ENCODE results near the gene IFIT3. TPM values are rescaled to one million over a fixed set of nuclear protein-coding genes. Genes with fewer than 3 reads are reported as not detected.

Gene IFIT3
- total RNA-seq, 2 donors from 2014 or later, result 2.3 to 3.9 TPM

DNA sequence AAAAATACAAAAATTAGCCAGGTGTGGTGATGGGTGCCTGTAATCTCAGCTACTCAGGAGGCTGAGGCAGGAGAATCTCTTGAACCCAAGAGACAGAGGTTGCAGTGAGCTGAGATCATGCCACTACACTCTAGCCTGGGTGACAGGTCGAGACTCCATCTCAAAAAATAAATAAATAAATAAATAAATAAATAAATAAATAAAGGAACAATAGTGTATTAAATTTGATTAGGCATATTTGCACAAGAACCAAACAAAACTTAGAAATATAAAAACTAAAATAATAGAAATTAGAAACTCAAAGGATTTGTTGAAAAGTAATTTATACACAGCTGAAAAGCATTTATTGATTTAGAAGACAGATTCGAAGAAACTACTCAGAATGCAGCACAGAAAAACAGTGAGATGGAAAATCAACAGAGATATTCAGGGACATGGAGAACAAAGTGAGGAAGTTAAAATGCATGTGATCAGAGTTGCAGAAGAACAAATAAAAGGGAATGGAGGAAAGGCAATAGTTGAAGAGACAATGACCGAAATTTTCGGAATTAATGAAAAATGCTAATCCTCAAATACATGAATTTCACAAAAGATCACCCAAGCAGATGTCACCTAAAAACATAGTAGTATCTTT, 17.7 kb downstream of the IFIT3 start:
- no peak for DNase-seq
- H3K36me3 ChIP-seq (replicated peaks in 1 of 2; ENCODE audit: insufficient read depth in 1 of 2, low read depth in 2 of 2), result no peaks in the 10 kb centered on the region
- no peak overlapping the region for H3K4me3 ChIP-seq
- WGBS, 2 donors, result 84 to 88% methylated on average over 4 of the region's 4 CpGs
- H3K9me3 ChIP-seq, result no peaks in the 10 kb centered on the region
- intact Hi-C loops (cut with DNase I), result no loop called here
- no peak overlapping the region for H3K27ac ChIP-seq
- H3K27me3 ChIP-seq, result no peaks in the 10 kb centered on the region
- TF ChIP-seq, protein P1, sequence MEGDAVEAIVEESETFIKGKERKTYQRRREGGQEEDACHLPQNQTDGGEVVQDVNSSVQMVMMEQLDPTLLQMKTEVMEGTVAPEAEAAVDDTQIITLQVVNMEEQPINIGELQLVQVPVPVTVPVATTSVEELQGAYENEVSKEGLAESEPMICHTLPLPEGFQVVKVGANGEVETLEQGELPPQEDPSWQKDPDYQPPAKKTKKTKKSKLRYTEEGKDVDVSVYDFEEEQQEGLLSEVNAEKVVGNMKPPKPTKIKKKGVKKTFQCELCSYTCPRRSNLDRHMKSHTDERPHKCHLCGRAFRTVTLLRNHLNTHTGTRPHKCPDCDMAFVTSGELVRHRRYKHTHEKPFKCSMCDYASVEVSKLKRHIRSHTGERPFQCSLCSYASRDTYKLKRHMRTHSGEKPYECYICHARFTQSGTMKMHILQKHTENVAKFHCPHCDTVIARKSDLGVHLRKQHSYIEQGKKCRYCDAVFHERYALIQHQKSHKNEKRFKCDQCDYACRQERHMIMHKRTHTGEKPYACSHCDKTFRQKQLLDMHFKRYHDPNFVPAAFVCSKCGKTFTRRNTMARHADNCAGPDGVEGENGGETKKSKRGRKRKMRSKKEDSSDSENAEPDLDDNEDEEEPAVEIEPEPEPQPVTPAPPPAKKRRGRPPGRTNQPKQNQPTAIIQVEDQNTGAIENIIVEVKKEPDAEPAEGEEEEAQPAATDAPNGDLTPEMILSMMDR (IDR thresholded peaks at IDR 0.05), result no peak
- no peak for TF ChIP-seq POLR2A (IDR thresholded peaks at IDR 0.05)
- H3K4me1 ChIP-seq, result no peaks in the 10 kb centered on the region
- no peak for ATAC-seq

DNA sequence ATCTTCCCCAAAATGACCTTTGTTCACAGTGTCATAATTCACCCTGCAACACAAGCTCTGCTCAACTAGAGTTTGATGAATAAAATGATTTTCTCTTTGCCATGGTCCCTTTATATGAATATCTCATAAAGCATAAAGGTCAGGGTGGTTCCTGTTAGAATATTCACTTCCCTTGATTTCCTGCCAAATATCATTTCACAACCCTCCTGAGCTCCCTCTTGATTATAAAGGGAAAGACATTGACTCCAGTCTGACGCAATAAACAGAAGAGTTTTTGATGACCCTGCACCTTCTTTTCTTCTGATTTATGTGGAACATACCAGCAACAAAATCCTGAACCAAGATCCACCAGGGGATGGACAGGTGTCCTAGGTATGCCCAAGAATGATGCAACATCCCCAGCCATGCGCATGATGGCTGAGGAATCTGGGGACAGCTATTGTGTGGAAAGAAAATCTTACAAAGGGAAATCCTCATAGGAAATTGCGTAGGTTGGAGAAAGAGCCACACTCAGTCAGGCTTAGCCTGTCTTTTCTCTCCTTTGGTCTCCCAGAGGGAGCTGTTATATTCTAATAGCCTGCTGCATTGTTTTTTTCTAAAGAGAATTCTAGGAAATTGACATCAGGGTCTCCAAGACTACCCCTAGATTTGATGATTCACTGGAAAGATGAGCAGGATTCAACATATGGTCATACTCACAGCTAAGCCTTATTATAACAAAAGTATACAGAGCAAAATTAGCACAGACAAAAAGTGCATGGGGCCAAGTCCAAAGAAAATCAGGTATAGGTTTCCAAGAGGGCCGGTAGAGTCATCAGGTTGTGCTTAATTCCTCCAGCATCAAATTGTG, 18.8 kb downstream of the IFIT3 start:
- ATAC-seq, result peak; percentile 23
- H3K27ac ChIP-seq, result peak overlapping the region in 2 of 4 donors; percentile 25 to 41
- no peaks in the 10 kb centered on the region for H3K27me3 ChIP-seq
- no peaks in the 10 kb centered on the region for H3K9me3 ChIP-seq
- H3K4me1 ChIP-seq, result peaks cover 10% of the 10 kb centered on the region
- intact Hi-C loops (cut with DNase I), result no loop called here
- H3K4me3 ChIP-seq, result no peak overlapping the region
- TF ChIP-seq, protein P1 (IDR thresholded peaks at IDR 0.05), result no peak
- no peak for TF ChIP-seq POLR2A (IDR thresholded peaks at IDR 0.05)
- DNase-seq, result peak in 1 of 4 donors; percentile 32
- H3K36me3 ChIP-seq (replicated peaks in 1 of 2; ENCODE audit: insufficient read depth in 1 of 2, low read depth in 2 of 2), result no peaks in the 10 kb centered on the region
- WGBS, 2 donors, result 72 to 79% methylated on average over 4 of the region's 4 CpGs

DNA sequence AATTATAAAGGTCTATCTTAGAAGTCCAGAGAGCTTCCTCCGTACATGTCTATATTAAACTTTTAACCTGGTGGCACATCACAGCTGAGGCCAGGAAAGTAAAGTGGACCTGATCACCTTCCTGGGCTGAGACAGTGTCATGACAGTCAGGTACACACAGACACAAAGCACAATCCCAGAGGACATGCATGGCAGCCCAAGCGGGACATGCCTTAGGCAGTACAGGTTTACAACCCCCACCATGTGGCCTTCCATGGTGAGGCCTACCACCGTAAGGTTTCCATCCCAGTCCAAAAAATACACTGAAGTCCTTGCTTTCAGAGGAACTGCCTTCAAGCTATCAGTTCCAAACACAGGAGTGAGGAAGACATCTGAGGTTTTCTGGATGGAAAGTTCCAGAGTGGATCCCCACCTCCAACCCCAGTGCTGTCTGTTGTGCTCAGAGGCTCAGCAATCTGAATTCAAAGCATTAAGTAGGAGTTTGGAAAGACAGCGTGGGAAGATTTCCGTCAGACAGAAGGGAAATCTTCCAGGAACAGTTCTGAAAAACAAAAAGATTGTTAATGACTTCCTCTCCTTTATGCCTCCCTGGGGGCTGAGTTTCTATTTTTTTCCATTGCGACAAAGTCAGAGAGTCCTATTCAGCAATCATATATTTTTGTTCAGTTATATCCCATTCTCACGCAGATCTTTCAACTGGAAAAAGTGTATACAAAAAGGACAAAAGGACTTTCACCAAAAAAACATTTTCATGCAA, 20.1 kb downstream of the IFIT3 start:
- no peaks in the 10 kb centered on the region for H3K36me3 ChIP-seq (replicated peaks in 1 of 2; ENCODE audit: insufficient read depth in 1 of 2, low read depth in 2 of 2)
- TF ChIP-seq, protein P1 (IDR thresholded peaks at IDR 0.05), result no peak
- no peak for TF ChIP-seq POLR2A (IDR thresholded peaks at IDR 0.05)
- H3K9me3 ChIP-seq, result no peaks in the 10 kb centered on the region
- ATAC-seq (no peak), DNase-seq (no peak)
- no peak overlapping the region for H3K4me3 ChIP-seq
- no peaks in the 10 kb centered on the region for H3K27me3 ChIP-seq
- intact Hi-C loops (cut with DNase I), result no loop called here
- H3K4me1 ChIP-seq, result peaks cover 21% of the 10 kb centered on the region
- H3K27ac ChIP-seq, result peak overlapping the region in 1 of 4 donors; percentile 16
- 79 to 82% methylated on average over 7 of the region's 7 CpGs for whole genome bisulfite sequencing, 2 donors

DNA sequence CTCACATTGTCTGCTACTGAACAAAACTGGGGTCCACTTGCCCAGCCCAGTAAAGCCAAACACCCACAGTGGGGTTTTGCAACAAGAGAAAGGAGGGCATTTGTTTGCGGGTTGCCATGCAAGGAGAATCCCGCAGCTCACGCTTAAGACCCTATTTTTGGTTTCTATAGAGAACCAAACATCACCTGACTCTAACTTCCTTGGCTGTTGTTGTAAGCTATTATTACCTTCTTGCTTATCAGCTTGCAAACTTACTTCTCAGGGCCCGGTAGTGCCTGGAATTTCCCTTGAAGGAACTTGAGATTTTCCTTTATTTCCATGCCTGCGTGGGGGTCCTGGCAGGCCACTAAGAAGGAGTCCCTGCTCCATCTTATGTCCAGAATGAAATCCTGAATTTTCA, 20.7 kb downstream of the IFIT3 start:
- no peak for TF ChIP-seq POLR2A (IDR thresholded peaks at IDR 0.05)
- TF ChIP-seq, protein P1 (IDR thresholded peaks at IDR 0.05), result no peak
- WGBS, 2 donors, result 73 to 85% methylated on average over 5 of the region's 5 CpGs
- DNase-seq, result no peak
- no peak overlapping the region for H3K27ac ChIP-seq
- H3K27me3 ChIP-seq, result no peaks in the 10 kb centered on the region
- ATAC-seq, result no peak
- no peaks in the 10 kb centered on the region for H3K36me3 ChIP-seq (replicated peaks in 1 of 2; ENCODE audit: insufficient read depth in 1 of 2, low read depth in 2 of 2)
- intact Hi-C loops (cut with DNase I), result no loop called here
- peaks cover 27% of the 10 kb centered on the region for H3K4me1 ChIP-seq
- no peaks in the 10 kb centered on the region for H3K9me3 ChIP-seq
- no peak overlapping the region for H3K4me3 ChIP-seq

Data from body of pancreas (tissue), 4 donors.